ENCODE measurements around the gene NR5A2.

GRCh38 chr1:200053646-200054045 is 26.1 kb downstream of the NR5A2 start:
- no peak for TF ChIP-seq POLR2A (IDR thresholded peaks at IDR 0.05; ENCODE audit: low read length)
- no peak for TF ChIP-seq GATA1 (IDR thresholded peaks at IDR 0.05; ENCODE audit: low read depth, low read length)
